Panc1 (cell line): Measurements from ENCODE around the gene TNIP1.

Experiments
- POLR2AphosphoS5 ChIP-seq: IDR thresholded peaks from 2 replicates; pipeline ENCODE4 v1.6.1; 2012; ENCODE audit warnings: mild to moderate bottlenecking, low read depth, low read length, moderate library complexity
- TF ChIP-seq, protein P1 (sequence below): fragments of 450-650 bp; IDR thresholded peaks from 2 replicates; pipeline ENCODE4 v1.5.1; 2017; ENCODE audit warnings: mild to moderate bottlenecking
- TF ChIP-seq, protein P2 (sequence below), 2 experiments: IDR thresholded peaks; 2 replicates each; pipeline ENCODE4 v1.6.1; 2011 to 2012; ENCODE audit warnings: low read depth in 2 of 2, control low read depth in 1 of 2, low read length in 1 of 2, mild to moderate bottlenecking in 1 of 2, moderate library complexity in 1 of 2; ENCODE audit not compliant: insufficient read depth in 1 of 2

DNA sequence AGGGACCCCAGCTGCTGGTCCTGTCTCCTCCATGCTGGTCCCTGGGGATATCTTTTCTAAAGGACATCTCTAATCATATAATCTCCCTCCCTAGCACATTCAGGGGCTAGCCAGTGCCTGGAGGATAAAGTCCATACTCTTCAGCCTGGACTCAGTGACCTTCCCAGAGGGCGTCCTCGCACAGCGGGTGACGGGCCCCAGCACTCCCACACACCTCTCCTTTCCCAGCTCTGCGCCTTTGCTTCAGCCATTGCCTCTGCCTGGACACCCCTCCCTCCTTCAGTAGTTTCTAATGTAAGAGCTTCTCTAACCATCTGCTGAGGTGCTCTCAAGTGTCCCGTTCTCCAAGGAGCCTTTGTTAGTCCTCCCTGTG, 15.2 kb upstream of the TNIP1 start:
- TF ChIP-seq POLR2AphosphoS5 = no peak
- TF ChIP-seq, protein P1, sequence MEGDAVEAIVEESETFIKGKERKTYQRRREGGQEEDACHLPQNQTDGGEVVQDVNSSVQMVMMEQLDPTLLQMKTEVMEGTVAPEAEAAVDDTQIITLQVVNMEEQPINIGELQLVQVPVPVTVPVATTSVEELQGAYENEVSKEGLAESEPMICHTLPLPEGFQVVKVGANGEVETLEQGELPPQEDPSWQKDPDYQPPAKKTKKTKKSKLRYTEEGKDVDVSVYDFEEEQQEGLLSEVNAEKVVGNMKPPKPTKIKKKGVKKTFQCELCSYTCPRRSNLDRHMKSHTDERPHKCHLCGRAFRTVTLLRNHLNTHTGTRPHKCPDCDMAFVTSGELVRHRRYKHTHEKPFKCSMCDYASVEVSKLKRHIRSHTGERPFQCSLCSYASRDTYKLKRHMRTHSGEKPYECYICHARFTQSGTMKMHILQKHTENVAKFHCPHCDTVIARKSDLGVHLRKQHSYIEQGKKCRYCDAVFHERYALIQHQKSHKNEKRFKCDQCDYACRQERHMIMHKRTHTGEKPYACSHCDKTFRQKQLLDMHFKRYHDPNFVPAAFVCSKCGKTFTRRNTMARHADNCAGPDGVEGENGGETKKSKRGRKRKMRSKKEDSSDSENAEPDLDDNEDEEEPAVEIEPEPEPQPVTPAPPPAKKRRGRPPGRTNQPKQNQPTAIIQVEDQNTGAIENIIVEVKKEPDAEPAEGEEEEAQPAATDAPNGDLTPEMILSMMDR = no peak
- TF ChIP-seq, protein P2, sequence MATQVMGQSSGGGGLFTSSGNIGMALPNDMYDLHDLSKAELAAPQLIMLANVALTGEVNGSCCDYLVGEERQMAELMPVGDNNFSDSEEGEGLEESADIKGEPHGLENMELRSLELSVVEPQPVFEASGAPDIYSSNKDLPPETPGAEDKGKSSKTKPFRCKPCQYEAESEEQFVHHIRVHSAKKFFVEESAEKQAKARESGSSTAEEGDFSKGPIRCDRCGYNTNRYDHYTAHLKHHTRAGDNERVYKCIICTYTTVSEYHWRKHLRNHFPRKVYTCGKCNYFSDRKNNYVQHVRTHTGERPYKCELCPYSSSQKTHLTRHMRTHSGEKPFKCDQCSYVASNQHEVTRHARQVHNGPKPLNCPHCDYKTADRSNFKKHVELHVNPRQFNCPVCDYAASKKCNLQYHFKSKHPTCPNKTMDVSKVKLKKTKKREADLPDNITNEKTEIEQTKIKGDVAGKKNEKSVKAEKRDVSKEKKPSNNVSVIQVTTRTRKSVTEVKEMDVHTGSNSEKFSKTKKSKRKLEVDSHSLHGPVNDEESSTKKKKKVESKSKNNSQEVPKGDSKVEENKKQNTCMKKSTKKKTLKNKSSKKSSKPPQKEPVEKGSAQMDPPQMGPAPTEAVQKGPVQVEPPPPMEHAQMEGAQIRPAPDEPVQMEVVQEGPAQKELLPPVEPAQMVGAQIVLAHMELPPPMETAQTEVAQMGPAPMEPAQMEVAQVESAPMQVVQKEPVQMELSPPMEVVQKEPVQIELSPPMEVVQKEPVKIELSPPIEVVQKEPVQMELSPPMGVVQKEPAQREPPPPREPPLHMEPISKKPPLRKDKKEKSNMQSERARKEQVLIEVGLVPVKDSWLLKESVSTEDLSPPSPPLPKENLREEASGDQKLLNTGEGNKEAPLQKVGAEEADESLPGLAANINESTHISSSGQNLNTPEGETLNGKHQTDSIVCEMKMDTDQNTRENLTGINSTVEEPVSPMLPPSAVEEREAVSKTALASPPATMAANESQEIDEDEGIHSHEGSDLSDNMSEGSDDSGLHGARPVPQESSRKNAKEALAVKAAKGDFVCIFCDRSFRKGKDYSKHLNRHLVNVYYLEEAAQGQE (IDR thresholded peaks at IDR 0.05; ENCODE audit: insufficient read depth in 1 of 2, low read depth in 2 of 2, low read length in 1 of 2) = no peak
